HG02870 (cell line): Measurements from ENCODE around the gene TMEM86B.

Experiments
- ATAC-seq: cut with Tn5 transposase; IDR thresholded peaks from one replicate; pipeline ENCODE4 v1.9.1; 2021; ENCODE audit warnings: mild to moderate bottlenecking, moderate library complexity; ENCODE audit not compliant: unreplicated experiment

TMEM86B gene

DNA sequence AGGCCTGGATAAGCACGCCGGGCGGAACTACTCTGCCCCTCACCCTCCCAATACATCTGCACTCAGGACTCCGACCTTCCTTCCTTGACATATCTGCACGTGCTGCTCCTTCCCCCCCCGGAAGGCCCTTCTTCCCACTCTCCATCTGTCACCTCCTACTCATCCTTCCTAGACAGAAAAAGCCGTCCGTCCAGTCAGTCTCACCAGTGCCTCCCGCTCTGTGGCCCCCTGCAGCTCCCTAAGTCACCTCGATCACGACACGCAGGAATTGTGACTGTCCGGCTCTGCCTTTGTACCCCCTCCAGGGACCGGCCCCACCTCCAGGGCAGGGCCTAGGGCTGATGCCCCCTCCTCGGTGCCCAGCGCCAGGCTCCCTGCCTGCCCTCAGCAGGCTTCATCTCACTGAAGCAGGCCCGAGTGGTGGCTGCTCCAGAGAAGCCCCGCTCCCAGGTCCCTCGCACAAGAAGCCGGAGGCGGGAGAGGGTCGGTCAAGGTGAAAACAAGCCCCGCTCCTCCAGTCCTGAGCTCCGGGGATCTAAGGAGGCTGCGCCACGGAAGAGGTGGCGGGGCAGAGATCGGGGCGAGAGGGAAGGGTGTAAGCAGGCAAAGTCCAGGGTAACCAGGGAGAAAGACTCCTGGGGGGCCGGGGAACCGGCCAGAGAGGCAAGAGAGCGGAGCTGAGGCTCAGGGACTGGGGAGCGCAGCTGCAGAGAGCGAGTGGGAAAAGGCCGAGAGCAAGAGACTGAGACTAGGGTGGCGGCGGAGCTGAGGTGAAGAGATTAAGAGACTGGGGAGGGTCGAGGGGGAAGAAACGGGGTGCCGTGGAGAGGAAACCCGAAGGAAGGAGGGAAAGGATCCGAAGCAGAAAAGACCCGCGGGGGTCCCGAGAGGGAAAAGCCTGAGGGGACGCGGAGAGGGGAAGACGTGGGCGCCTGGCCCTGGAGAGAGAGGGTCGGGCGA is 29.2 kb upstream of the TMEM86B start:
- ATAC-seq = no peak

DNA sequence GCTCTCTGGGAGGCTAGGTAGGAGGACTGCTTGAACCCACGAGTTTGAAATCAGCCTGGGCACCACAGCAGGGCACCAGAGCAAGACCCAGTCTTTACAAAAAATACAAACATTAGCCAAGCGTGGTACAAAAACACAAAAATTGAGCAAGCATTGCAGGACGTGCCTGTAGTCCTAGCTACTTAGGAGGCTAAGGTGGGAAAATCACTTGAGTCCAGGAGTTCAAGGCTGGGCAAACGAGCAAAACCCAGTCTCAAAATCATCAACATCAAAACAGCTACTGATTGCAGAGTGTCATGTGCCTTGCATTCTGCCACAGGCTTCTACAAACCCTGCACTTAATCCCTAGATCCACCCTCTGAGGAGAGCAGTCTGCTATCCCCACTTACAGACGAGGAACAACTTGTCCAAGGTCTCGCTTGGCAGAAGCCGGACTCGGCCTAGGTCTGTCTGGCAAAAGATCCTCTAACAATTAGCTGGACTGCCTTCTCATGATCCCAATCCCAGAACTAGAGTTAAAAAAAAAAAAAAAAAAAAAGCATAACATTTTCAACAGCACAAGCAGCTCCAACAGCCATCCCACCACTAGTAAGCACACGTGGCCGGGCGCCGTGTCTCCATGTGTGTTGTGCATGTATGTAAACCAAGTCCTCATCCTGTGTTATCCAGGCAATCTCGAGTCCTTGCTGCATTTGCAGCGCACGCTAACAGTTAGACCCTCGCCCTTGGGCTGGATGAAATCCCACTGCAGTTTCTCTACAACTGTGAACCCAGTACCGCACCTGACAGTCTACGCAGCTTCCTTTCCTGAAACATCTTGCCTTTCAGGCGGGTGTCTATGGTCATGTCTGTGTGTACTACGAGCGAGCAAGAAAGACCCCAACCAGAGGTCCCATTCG is 28.2 kb upstream of the TMEM86B start:
- no peak for ATAC-seq

DNA sequence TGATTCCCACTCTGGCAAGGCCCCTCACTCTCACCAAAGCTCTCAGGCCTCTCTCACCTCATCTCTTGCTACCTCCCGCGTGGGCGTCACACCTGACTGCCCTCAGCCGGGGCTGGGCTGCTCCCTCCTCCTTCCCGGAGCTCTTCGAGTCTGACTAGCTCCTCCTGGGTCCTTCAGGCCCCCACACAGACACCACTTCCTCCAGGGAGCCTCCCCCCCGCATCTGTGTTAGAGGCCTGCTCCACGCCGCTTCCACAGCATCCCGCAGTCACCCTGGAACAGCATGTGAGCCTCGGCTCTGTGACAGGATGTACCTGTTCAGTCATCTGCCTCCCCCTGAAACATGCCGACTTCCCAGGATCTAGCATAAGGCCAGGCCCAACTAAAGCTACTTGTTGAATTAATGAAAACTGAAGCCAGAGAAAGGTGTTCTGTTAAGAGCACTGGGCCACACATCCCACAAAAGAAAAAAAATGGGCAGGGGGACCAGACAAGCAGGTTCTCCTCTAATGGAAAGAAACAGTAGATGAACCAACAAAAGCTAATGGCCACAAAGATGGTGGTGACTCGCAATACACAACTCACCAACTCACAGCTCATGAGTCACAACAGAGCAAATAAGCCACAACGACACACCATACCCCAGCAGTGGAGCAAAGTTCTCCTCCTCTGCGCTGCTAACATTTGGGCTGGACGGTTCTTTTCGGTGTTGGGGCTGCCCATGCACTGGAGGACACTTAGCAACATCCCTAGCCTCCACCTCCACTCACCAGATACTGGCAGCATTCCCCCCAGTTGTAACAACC is 27.3 kb upstream of the TMEM86B start:
- ATAC-seq = no peak

DNA sequence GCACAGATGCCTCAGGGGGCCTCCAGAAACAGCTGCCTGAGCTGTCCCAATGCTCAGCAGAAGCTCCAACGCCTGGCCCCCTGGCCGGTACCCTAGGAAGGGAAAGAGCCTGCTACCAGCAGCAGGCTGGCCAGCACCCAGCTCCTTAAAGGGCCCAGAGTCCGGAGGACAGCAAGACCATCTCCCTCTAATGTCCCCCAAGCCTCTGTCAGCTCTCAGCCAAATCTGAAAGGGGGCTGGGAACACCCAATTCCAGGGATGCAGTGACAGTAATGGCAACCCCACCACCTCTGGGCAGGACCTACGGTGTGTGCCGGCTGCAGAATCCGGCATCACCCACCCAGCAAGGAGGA is 26.0 kb upstream of the TMEM86B start:
- no peak for ATAC-seq

DNA sequence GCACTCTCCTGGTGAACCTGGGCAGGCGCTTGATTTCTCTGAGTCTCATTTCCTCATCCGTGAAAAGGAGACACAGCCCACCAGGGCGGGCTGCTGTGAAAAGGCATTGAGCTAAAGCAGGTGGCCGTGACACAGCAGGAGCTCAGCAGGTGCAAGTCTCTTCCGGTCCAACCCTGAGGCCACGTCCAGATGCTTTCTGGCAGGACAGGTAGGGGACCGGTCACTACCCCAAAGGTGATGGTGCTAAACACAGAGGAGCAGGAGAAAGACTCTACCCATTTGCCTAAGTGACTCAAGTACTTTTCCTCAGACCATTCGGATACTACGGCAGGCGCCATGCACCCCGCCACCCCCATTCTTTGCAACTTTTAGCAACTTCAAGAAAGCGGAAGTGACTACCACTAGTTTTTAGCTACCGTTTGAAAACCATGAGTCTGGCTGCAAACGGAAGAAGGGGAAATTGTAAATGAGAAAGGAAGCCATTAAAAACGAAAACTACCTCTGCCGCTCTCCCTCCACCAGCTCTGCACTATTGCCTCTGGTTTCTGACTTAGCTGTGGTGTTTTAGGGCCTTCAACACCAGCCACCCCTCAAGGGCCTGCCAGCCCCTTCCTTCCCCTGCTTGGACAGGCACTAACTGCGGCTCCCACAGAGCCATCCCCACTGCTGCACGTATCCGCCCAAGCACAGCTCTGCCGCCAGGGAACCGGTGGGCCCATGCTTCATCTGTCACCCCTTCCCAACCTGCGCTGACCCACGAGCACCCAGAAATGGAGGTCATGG is 25.5 kb upstream of the TMEM86B start:
- ATAC-seq = peak; percentile 28

DNA sequence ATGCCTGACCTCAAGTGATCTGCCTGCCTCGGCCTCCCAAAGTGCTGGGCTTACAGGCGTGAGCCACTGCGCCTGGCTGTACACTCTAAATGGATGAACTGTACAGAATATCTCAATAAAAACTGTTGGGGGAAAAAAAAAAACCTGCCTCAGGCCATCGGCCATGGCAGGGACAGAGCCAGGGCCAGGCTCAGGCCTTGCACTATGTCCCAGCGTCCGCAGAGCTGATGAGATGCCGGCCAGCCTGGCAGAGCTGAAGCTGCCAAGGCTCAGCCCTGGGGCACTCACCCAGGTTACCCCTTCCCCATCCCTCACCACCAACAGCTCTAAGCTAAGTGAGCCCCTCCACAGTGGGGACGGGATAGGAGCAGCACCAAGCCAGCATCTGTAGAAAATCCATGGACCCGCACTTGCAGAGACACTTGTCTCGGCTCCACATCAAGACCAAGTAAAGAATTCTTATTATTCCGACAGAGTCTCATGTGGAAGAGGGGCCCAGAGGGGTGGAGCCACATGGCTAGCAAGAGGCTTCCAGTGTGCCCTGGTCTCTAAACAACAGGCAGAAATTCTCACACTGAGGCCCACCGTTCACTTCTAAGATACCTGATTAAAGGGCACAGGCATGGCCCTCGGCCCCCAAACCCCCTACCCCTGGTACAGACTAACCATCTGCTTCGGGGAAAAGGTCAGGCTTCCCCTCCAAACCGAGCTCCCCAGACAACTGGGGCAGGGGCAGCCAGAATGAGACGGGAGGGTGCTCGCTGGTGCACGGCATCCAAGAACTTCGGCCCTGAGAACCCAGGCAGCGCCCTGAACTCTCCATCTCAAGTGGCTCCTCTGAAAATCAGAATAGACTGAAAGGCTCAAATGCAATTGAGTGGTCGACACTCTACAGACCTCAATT is 24.4 kb upstream of the TMEM86B start:
- no peak for ATAC-seq

DNA sequence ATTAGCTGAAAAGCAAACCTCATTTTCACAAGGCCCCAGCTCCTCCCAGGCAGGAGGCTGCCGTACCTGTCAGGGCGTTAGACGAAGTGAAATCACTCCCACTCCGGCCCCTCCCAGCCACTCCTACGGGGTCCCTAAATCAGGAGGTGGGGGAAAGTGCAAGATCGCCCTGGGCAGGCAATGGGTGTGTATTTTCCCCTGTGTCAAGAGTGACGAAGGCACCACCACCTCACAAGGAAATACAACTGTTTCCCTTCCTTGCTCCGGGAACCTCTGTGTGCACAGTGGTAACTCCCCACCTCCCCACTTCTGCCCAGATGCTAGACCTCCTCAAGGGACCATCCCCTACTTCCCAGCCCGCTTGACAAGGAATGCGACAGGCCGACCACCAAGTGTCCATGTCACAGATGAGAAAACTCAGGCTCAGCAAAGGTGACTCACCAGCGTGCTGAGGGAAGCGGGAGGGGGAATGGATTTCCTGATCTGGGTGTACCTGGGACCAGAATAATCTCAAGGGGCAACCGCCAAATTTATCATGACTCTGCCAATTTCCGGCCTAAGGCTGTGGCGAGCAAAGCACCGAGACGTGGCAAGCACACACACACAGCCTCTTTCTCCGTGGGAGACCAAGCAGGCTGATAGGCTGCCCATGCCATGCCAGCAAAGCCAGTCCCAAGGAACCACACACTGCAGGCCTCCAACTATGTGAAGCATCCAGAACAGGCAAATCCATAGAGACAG is 22.9 kb upstream of the TMEM86B start:
- ATAC-seq = no peak

DNA sequence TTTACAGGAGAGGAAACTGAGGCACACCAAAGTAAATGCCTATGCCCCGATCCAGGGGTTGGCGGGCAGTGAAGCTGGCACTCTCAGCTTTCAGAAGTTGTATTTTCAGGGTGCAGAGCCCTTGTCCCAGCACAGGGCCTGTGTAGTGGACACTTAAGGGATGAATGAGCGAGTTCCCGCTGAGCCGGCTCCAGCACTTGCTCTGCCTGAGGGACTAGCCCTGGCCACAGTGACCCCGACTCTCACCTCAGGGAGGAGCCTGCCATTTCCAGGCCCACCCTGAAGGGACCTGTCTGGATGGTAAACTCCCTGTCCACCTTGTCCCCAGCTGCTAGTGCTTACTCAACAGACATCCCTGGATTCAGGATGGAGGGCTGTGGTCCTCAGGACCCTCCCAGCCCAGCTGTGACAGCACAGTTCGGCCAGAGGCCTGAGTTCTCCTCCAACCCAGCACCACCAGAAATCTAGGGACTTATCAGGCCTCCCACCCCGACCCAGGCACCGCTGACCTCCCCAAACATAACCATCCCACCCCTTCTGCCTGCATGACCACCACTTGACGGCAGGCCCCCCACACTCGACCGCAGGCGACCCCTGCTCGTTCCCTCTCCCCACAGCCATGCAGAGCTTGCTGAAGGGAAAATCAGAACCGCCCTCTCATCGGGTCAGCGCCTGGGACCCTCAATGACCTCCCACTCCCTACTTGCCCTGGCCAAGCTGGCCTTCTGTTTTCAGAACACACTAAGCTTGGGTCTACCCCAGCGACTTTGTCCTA is 21.9 kb upstream of the TMEM86B start:
- ATAC-seq = no peak

DNA sequence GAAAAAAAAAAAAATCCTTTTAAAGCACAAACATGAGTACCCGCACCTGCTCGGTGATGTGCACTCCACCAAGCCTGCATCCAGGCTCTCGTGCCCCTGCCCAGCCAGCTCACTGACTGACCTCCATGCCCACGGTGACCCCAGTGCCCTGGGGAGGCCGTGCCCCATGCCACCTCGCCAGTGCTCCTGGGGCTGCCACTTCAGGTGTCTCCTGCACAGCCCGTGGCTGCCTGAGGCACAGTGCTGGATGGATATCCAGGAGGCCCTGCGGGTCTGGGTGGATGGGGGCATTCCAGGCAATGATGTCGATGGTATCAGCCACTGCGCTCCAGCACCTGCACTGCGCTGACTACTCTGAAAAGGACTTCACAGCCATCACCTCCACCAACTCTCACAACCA is 21.3 kb upstream of the TMEM86B start:
- no peak for ATAC-seq

DNA sequence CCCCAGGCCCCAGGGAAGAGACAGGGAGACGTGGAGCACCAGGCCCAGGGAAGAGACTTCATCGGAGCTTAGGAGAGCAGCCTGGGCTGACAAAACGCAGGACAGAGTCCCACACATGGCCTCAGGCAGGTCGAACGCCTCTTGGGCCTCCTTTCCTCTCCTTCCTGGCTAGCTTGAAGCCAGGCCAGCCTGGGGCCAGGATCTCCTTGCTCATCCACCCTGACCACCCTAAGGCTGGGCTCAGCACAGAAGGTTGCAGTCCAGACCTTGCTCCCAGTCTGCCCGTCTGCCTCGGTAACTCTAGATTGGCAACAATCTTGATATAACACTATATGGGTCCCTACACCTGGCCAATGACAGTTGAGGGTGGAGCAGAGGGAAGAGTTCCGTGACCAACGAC is 20.1 kb upstream of the TMEM86B start:
- no peak for ATAC-seq

DNA sequence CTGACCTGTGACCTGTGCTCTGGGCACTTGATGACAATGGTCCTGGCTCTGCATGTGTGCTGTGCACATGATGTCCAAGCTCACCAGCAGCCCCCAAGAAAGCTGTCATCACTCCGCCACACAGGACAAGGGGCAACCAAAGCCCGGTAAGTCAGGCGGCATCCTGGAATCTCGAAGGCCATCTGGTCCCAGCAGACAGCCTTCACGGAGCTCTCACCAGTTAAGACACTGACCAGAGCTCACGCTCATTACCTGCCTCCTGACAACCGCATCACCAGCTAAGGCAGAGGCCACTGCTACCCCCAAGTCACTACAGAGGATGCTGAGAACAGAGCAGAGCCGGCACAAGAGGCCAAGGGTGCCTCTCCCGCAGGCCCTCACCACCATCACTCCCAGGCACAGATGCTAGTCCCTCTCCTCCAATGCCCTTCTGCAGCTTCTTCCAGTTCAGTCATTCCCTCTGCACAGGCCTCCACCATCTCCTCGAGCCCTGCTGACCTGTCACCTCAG is 19.7 kb upstream of the TMEM86B start:
- no peak for ATAC-seq

DNA sequence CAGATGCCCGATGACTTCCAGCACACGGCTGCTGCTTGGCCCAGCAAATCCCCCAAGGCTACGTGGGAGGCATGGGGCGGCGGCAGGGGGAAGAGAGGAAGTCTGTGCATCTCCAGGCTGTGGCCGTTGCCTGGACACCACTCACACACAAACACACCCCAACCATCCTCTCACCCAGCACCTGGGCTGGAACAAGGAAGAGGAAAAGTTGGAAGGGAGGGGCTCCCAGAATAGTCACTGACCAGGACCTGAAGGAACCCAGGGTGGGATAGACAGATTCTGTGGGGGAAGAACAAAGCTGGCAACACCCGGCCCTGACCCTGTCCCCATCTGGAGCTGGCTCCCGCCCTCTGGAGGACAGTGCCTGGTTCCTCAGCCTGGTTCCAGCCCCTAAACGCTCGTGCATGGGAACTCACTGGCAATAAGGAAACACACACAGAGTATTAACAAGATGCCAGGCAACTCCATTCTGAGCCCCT is 19.1 kb upstream of the TMEM86B start:
- ATAC-seq = no peak

DNA sequence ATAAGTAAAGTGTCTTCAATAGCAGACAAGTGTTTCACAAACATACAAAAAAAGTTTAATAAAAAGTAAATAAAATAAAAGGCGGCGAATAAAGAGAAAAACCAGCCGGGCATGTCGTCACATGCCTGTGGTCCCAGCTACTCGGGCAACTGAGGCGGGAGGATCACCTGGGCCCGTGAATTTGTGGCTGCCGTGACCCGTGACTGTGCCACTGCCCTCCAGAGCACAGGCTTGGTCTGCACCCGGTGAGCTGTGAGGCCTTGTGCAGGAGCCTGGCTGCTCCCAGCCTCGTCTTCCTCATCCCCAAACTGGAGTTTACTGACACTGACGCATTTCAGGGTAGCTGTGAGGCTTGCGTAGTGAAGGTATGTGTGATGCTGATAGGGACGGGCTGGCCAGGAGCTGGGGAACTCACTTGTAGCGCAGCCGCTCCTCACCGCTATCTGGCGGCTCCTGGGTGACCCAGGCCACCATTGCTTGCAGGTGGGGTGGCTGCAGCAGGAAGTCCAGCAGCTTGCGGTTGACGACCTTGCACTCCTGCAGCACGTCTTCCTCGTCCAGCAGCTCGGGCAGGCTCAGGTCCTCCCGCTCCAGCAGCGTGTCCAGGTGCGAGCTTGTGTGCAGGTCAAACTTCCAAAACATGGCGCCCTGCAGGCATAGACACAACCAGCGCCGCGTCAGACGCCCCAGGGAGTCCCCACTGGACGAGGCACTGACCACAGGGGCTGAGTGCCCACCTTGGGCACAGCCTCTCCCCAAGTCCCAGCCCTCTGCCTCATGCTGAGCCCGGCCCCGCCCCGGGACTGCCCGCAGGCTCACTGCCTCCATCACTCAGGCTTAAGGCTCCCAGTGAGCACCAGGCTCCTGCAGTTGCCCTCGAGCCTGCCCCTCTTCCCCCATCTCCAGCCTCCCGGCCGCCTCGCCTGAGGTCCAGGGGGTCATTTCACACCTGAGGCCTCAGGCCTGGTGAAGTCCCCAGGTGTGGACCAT is 18.2 kb upstream of the TMEM86B start:
- no peak for ATAC-seq

DNA sequence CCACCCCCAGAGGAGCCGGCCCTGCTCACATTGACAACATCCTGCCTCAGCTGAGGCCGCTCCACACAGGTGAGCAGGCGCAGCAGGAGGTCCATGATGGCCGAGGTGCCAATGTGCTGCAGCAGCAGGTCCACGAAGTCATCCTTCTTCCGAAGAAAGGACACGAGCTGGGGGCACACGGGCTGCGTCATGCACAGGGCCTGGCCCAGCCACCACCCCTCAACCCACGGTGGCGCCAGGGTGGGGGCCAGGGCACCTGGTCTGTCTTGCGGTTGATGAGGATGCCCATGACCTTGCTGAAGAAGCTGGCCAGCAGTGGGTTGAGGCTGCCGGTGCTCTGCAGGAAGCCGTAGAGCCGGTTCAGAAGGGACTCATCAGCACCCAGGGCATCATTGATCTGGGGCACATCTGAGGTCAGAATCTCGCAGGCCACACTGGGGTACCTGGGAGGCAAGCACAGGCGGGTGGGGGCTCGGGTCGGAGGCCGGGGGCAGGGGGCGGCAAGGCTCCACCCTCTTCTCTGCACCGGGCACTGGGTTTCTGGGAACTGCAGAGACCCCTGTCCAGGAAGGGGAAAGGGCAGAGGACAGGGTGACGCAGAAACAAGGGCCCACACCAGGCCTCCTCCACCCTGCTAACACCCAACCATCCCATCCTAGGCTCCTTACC is 16.8 kb upstream of the TMEM86B start:
- ATAC-seq = no peak

DNA sequence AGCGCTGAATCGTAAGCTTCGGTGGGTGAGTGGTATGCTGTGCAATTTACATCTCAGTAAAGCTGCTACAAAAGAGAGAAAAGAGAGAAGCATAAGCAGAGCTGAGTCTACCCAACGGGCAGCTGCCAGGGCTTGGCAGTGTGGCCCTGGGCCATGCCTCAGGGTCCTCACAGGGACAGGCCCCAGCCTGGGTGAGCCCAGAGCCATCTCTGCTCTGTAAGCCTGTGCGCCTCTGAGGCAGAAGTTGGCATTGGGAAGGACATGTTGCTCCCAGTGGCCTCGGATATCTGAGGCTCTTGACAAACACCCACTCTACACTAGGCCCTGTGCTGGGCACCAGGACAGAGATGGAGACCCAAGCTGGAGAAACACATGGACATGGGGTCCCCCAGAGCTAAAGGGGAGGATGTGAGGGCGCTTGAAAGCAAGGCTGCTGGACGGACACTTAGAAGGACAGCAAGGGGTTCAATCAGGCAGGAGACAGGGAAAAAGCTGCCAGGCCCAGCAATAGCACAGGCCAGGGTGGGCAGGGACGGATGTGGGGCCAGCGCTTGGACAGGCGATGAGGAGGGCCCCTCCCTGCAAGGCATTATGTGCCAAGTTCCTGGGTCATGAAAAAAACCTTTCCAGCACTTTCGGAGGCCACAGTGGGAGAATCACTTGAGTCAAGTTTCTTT is 15.6 kb upstream of the TMEM86B start:
- ATAC-seq = no peak
